ENCODE measurements around the gene RAD51B. TPM values are rescaled to one million over a fixed set of nuclear protein-coding genes. Genes with fewer than 3 reads are reported as not detected.

The RAD51B gene
- total and polyA plus RNA-seq, 7 donors, result 2.4 to 24.4 (median 7.1) TPM

GRCh38 chr14:68495101-68496039 is 675.8 kb downstream of the RAD51B start:
- Histone ChIP-seq H3K27me3 (no peaks in the 10 kb centered on the region), H3K4me1 (no peaks in the 10 kb centered on the region), H3K4me3 (no peak overlapping the region), H3K36me3 (no peaks in the 10 kb centered on the region), H3K9me3 (no peaks in the 10 kb centered on the region), H3K27ac (no peak overlapping the region)
- WGBS, 2 donors, result 65 to 92% methylated on average over 14 of the region's 14 CpGs
- intact Hi-C loops (cut with DNase I), result no loop called here
- no peak for DNase-seq
- TF ChIP-seq EP300 (IDR thresholded peaks at IDR 0.05), result no peak
- no peak for TF ChIP-seq POLR2AphosphoS5 (IDR thresholded peaks at IDR 0.05)
- no peak for TF ChIP-seq POLR2A (IDR thresholded peaks at IDR 0.05)
- no peak for TF ChIP-seq CTCF (IDR thresholded peaks at IDR 0.05)

GRCh38 chr14:68497011-68497410 is 677.4 kb downstream of the RAD51B start:
- DNase-seq, result no peak
- no peaks in the 10 kb centered on the region for H3K4me1 ChIP-seq
- H3K27me3 ChIP-seq, result no peaks in the 10 kb centered on the region
- H3K4me3 ChIP-seq, result no peak overlapping the region
- H3K36me3 ChIP-seq, result no peaks in the 10 kb centered on the region
- 94% methylated on average over 2 of the region's 2 CpGs for WGBS, 2 donors
- intact Hi-C loops (cut with DNase I), result no loop called here
- TF ChIP-seq POLR2AphosphoS5 (IDR thresholded peaks at IDR 0.05), result no peak
- no peak for TF ChIP-seq CTCF (IDR thresholded peaks at IDR 0.05)
- no peak for TF ChIP-seq EP300 (IDR thresholded peaks at IDR 0.05)
- TF ChIP-seq POLR2A (IDR thresholded peaks at IDR 0.05), result no peak
- H3K27ac ChIP-seq, result no peak overlapping the region
- H3K9me3 ChIP-seq, result no peaks in the 10 kb centered on the region

- no peak overlapping the region for H3K27ac ChIP-seq
- H3K4me3 ChIP-seq, result no peak overlapping the region
- TF ChIP-seq POLR2A (IDR thresholded peaks at IDR 0.05) (no peak), CTCF (IDR thresholded peaks at IDR 0.05) (no peak), EP300 (IDR thresholded peaks at IDR 0.05) (no peak), POLR2AphosphoS5 (IDR thresholded peaks at IDR 0.05) (no peak)
- 88 to 90% methylated on average over 6 of the region's 6 CpGs for WGBS, 2 donors
- no peak for DNase-seq
- no peaks in the 10 kb centered on the region for H3K27me3 ChIP-seq
- H3K9me3 ChIP-seq, result no peaks in the 10 kb centered on the region
- H3K4me1 ChIP-seq, result no peaks in the 10 kb centered on the region
- intact Hi-C loops (cut with DNase I), result no loop called here
- no peaks in the 10 kb centered on the region for H3K36me3 ChIP-seq
These were observed 679.9 kb downstream of the RAD51B start for GRCh38 chr14:68499451-68499850.

GRCh38 chr14:68501171-68501570 is 681.6 kb downstream of the RAD51B start:
- no peaks in the 10 kb centered on the region for H3K27me3 ChIP-seq

More at GRCh38 chr14:68501171-68501570, 681.6 kb downstream of the RAD51B start:
- H3K9me3 ChIP-seq, result no peaks in the 10 kb centered on the region
- no peak for DNase-seq
- no peak overlapping the region for H3K4me3 ChIP-seq
- WGBS, 2 donors, result 89% methylated on average over 3 of the region's 3 CpGs
- no peaks in the 10 kb centered on the region for H3K36me3 ChIP-seq
- TF ChIP-seq CTCF (IDR thresholded peaks at IDR 0.05) (no peak), POLR2AphosphoS5 (IDR thresholded peaks at IDR 0.05) (no peak), POLR2A (IDR thresholded peaks at IDR 0.05) (no peak), EP300 (IDR thresholded peaks at IDR 0.05) (no peak)
- intact Hi-C loops (cut with DNase I), result no loop called here
- H3K27ac ChIP-seq, result no peak overlapping the region
- H3K4me1 ChIP-seq, result peaks cover 0 to 7% (median 5%) of the 10 kb centered on the region in 4 donors
